Measurements from ENCODE around the gene THPO.

THPO gene

GRCh38 chr3:184346480-184347190, 31.4 kb downstream of the THPO start:
- H3K79me1 ChIP-seq (ENCODE audit: low read length), result no peaks in the 10 kb centered on the region
- no peak overlapping the region for H3K27ac ChIP-seq (ENCODE audit: low read depth, low read length)
- no peak overlapping the region for H3K23ac ChIP-seq (ENCODE audit: low read length)
- no peak overlapping the region for H3K4me2 ChIP-seq (ENCODE audit: low read length)
- no peak for DNase-seq
- H3K4me3 ChIP-seq (ENCODE audit: low read length), result no peak overlapping the region
- peaks cover 4% of the 10 kb centered on the region for H3K4me1 ChIP-seq (ENCODE audit: control insufficient read depth, low read depth, low read length)
- no peak overlapping the region for H3K9ac ChIP-seq (ENCODE audit: low read length)
- H3K18ac ChIP-seq (ENCODE audit: low read length), result no peak overlapping the region
- no CpG with 5 or more reads among the region's 20 CpGs for WGBS (ENCODE audit: extremely low coverage, insufficient coverage, low lambda C conversion rate)
- no peaks in the 10 kb centered on the region for H3K79me2 ChIP-seq (ENCODE audit: control insufficient read depth, insufficient read depth, low read length)
- no peaks in the 10 kb centered on the region for H3K27me3 ChIP-seq (ENCODE audit: insufficient read depth, low read length, poor library complexity)
- H2AK5ac ChIP-seq (ENCODE audit: low read length), result no peak overlapping the region
- H2BK120ac ChIP-seq (ENCODE audit: low read depth, low read length), result no peak overlapping the region
- H2BK5ac ChIP-seq (ENCODE audit: low read length), result no peak overlapping the region
- H3K36me3 ChIP-seq (ENCODE audit: control insufficient read depth, insufficient read depth, low read length), result peaks cover 5% of the 10 kb centered on the region
- no peak overlapping the region for H4K5ac ChIP-seq (ENCODE audit: low read length)
- no peak overlapping the region for H4K8ac ChIP-seq (ENCODE audit: low read depth, low read length)
- H3K4ac ChIP-seq (ENCODE audit: low read depth, low read length), result no peak overlapping the region
- no peak overlapping the region for H2BK15ac ChIP-seq (replicated peaks; ENCODE audit: low read depth)
- H3K56ac ChIP-seq (ENCODE audit: low read length), result no peak overlapping the region

DNA sequence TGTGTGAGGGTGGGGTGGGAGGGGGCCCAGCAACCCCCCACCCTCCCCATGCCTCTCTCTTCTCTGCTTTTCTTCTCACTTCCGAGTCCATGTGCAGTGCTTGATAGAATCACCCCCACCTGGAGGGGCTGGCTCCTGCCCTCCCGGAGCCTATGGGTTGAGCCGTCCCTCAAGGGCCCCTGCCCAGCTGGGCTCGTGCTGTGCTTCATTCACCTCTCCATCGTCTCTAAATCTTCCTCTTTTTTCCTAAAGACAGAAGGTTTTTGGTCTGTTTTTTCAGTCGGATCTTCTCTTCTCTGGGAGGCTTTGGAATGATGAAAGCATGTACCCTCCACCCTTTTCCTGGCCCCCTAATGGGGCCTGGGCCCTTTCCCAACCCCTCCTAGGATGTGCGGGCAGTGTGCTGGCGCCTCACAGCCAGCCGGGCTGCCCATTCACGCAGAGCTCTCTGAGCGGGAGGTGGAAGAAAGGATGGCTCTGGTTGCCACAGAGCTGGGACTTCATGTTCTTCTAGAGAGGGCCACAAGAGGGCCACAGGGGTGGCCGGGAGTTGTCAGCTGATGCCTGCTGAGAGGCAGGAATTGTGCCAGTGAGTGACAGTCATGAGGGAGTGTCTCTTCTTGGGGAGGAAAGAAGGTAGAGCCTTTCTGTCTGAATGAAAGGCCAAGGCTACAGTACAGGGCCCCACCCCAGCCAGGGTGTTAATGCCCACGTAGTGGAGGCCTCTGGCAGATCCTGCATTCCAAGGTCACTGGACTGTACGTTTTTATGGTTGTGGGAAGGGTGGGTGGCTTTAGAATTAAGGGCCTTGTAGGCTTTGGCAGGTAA, 32.5 kb downstream of the THPO start:
- peak; percentile 96 for DNase-seq
- WGBS (ENCODE audit: extremely low coverage, insufficient coverage, low lambda C conversion rate), result no CpG with 5 or more reads among the region's 14 CpGs
- Histone ChIP-seq H2AK5ac (ENCODE audit: low read length) (no peak overlapping the region), H2BK120ac (ENCODE audit: low read depth, low read length) (no peak overlapping the region), H3K79me2 (ENCODE audit: control insufficient read depth, insufficient read depth, low read length) (no peaks in the 10 kb centered on the region), H2BK15ac (replicated peaks; ENCODE audit: low read depth) (no peak overlapping the region), H3K27ac (ENCODE audit: low read depth, low read length) (no peak overlapping the region), H3K9ac (ENCODE audit: low read length) (peak overlapping the region; percentile 29), H3K23ac (ENCODE audit: low read length) (no peak overlapping the region), H2BK5ac (ENCODE audit: low read length) (no peak overlapping the region), H3K4me1 (ENCODE audit: control insufficient read depth, low read depth, low read length) (peaks cover 4% of the 10 kb centered on the region), H3K27me3 (ENCODE audit: insufficient read depth, low read length, poor library complexity) (no peaks in the 10 kb centered on the region), H3K36me3 (ENCODE audit: control insufficient read depth, insufficient read depth, low read length) (peaks cover 5% of the 10 kb centered on the region), H3K4me3 (ENCODE audit: low read length) (no peak overlapping the region), H4K5ac (ENCODE audit: low read length) (no peak overlapping the region), H3K56ac (ENCODE audit: low read length) (peak overlapping the region; percentile 49), H3K79me1 (ENCODE audit: low read length) (no peaks in the 10 kb centered on the region), H3K4me2 (ENCODE audit: low read length) (no peak overlapping the region), H4K8ac (ENCODE audit: low read depth, low read length) (no peak overlapping the region), H3K18ac (ENCODE audit: low read length) (no peak overlapping the region), H3K4ac (ENCODE audit: low read depth, low read length) (no peak overlapping the region)

- Histone ChIP-seq H3K23ac (ENCODE audit: low read length) (no peak overlapping the region), H3K27ac (ENCODE audit: low read depth, low read length) (no peak overlapping the region), H3K27me3 (ENCODE audit: insufficient read depth, low read length, poor library complexity) (no peaks in the 10 kb centered on the region), H4K5ac (ENCODE audit: low read length) (no peak overlapping the region), H3K36me3 (ENCODE audit: control insufficient read depth, insufficient read depth, low read length) (peaks cover 5% of the 10 kb centered on the region), H3K79me1 (ENCODE audit: low read length) (no peaks in the 10 kb centered on the region), H3K56ac (ENCODE audit: low read length) (peak overlapping the region; percentile 15), H3K4me3 (ENCODE audit: low read length) (no peak overlapping the region), H2BK120ac (ENCODE audit: low read depth, low read length) (no peak overlapping the region), H2BK15ac (replicated peaks; ENCODE audit: low read depth) (no peak overlapping the region), H4K8ac (ENCODE audit: low read depth, low read length) (no peak overlapping the region), H2BK5ac (ENCODE audit: low read length) (no peak overlapping the region), H3K79me2 (ENCODE audit: control insufficient read depth, insufficient read depth, low read length) (no peaks in the 10 kb centered on the region), H3K4ac (ENCODE audit: low read depth, low read length) (no peak overlapping the region), H3K4me1 (ENCODE audit: control insufficient read depth, low read depth, low read length) (peaks cover 4% of the 10 kb centered on the region), H2AK5ac (ENCODE audit: low read length) (no peak overlapping the region), H3K9ac (ENCODE audit: low read length) (no peak overlapping the region), H3K4me2 (ENCODE audit: low read length) (no peak overlapping the region), H3K18ac (ENCODE audit: low read length) (no peak overlapping the region)
- no CpG with 5 or more reads among the region's 24 CpGs for WGBS (ENCODE audit: extremely low coverage, insufficient coverage, low lambda C conversion rate)
- no peak for DNase-seq
Measured at GRCh38 chr3:184344579-184345316, 33.3 kb downstream of the THPO start.

GRCh38 chr3:184343200-184343876, 34.7 kb downstream of the THPO start:
- no peak overlapping the region for H3K4me3 ChIP-seq (ENCODE audit: low read length)
- peaks cover 4% of the 10 kb centered on the region for H3K4me1 ChIP-seq (ENCODE audit: control insufficient read depth, low read depth, low read length)
- H3K18ac ChIP-seq (ENCODE audit: low read length), result no peak overlapping the region

GRCh38 chr3:184341925-184342324, 36.1 kb downstream of the THPO start:
- Histone ChIP-seq H4K5ac (ENCODE audit: low read length) (no peak overlapping the region), H2AK5ac (ENCODE audit: low read length) (no peak overlapping the region), H2BK15ac (replicated peaks; ENCODE audit: low read depth) (no peak overlapping the region), H3K79me2 (ENCODE audit: control insufficient read depth, insufficient read depth, low read length) (no peaks in the 10 kb centered on the region), H2BK120ac (ENCODE audit: low read depth, low read length) (no peak overlapping the region), H3K4me1 (ENCODE audit: control insufficient read depth, low read depth, low read length) (peaks cover 4% of the 10 kb centered on the region), H3K4me2 (ENCODE audit: low read length) (no peak overlapping the region), H3K23ac (ENCODE audit: low read length) (no peak overlapping the region), H3K27me3 (ENCODE audit: insufficient read depth, low read length, poor library complexity) (no peaks in the 10 kb centered on the region), H3K56ac (ENCODE audit: low read length) (no peak overlapping the region), H2BK5ac (ENCODE audit: low read length) (no peak overlapping the region), H3K9ac (ENCODE audit: low read length) (no peak overlapping the region), H3K4ac (ENCODE audit: low read depth, low read length) (no peak overlapping the region), H3K18ac (ENCODE audit: low read length) (no peak overlapping the region), H3K79me1 (ENCODE audit: low read length) (no peaks in the 10 kb centered on the region), H3K36me3 (ENCODE audit: control insufficient read depth, insufficient read depth, low read length) (peaks cover 5% of the 10 kb centered on the region), H3K4me3 (ENCODE audit: low read length) (no peak overlapping the region), H4K8ac (ENCODE audit: low read depth, low read length) (no peak overlapping the region), H3K27ac (ENCODE audit: low read depth, low read length) (no peak overlapping the region)
- no CpG with 5 or more reads among the region's 7 CpGs for WGBS (ENCODE audit: extremely low coverage, insufficient coverage, low lambda C conversion rate)
- no peak for DNase-seq

More at GRCh38 chr3:184343200-184343876, 34.7 kb downstream of the THPO start:
- no peaks in the 10 kb centered on the region for H3K79me2 ChIP-seq (ENCODE audit: control insufficient read depth, insufficient read depth, low read length)
- H4K8ac ChIP-seq (ENCODE audit: low read depth, low read length), result no peak overlapping the region
- DNase-seq, result no peak
- WGBS (ENCODE audit: extremely low coverage, insufficient coverage, low lambda C conversion rate), result no CpG with 5 or more reads among the region's 5 CpGs
- H3K36me3 ChIP-seq (ENCODE audit: control insufficient read depth, insufficient read depth, low read length), result peaks cover 5% of the 10 kb centered on the region
- no peaks in the 10 kb centered on the region for H3K27me3 ChIP-seq (ENCODE audit: insufficient read depth, low read length, poor library complexity)
- H3K27ac ChIP-seq (ENCODE audit: low read depth, low read length), result no peak overlapping the region
- H2BK15ac ChIP-seq (replicated peaks; ENCODE audit: low read depth), result no peak overlapping the region
- no peak overlapping the region for H3K9ac ChIP-seq (ENCODE audit: low read length)
- H4K5ac ChIP-seq (ENCODE audit: low read length), result no peak overlapping the region
- no peak overlapping the region for H3K4me2 ChIP-seq (ENCODE audit: low read length)
- H3K4ac ChIP-seq (ENCODE audit: low read depth, low read length), result no peak overlapping the region
- no peak overlapping the region for H3K56ac ChIP-seq (ENCODE audit: low read length)
- no peak overlapping the region for H2BK5ac ChIP-seq (ENCODE audit: low read length)
- H3K79me1 ChIP-seq (ENCODE audit: low read length), result no peaks in the 10 kb centered on the region
- H2BK120ac ChIP-seq (ENCODE audit: low read depth, low read length), result no peak overlapping the region
- no peak overlapping the region for H3K23ac ChIP-seq (ENCODE audit: low read length)
- H2AK5ac ChIP-seq (ENCODE audit: low read length), result no peak overlapping the region

Data from mesendoderm (in vitro differentiated cells).